ENCODE results near the gene SLC35B1.

Gene SLC35B1

GRCh38 chr17:49687878-49688491, 19.8 kb downstream of the SLC35B1 start:
- no peak overlapping the region for H3K4me3 ChIP-seq (ENCODE audit: insufficient read length, low read depth)
- H3K9me3 ChIP-seq (ENCODE audit: insufficient read depth, low read length) = no peaks in the 10 kb centered on the region
- DNase-seq (ENCODE audit: low read depth, low spot score) = no peak
- TF ChIP-seq YY1 (IDR thresholded peaks at IDR 0.05; ENCODE audit: insufficient read depth, insufficient read length) (no peak), ZNF274 (IDR thresholded peaks at IDR 0.05; ENCODE audit: low read depth, low read length) (no peak), SUZ12 (IDR thresholded peaks at IDR 0.05; ENCODE audit: extremely low read depth, insufficient read depth, insufficient read length) (no peak)
- no peaks in the 10 kb centered on the region for H3K36me3 ChIP-seq (ENCODE audit: insufficient read depth, insufficient read length, low read length)
- no peak overlapping the region for H3K9ac ChIP-seq (ENCODE audit: insufficient read length, low read depth)
- no peaks in the 10 kb centered on the region for H3K27me3 ChIP-seq (ENCODE audit: insufficient read depth, insufficient read length)
- peaks cover 3% of the 10 kb centered on the region for H3K4me1 ChIP-seq (ENCODE audit: insufficient read depth, insufficient read length)

GRCh38 chr17:49681106-49681979, 26.4 kb downstream of the SLC35B1 start:
- no peaks in the 10 kb centered on the region for H3K4me1 ChIP-seq (ENCODE audit: insufficient read depth, insufficient read length)
- no peak overlapping the region for H3K9ac ChIP-seq (ENCODE audit: insufficient read length, low read depth)
- TF ChIP-seq ZNF274 (IDR thresholded peaks at IDR 0.05; ENCODE audit: low read depth, low read length) = no peak
- H3K36me3 ChIP-seq (ENCODE audit: insufficient read depth, insufficient read length, low read length) = no peaks in the 10 kb centered on the region
- H3K4me3 ChIP-seq (ENCODE audit: insufficient read length, low read depth) = no peak overlapping the region
- H3K9me3 ChIP-seq (ENCODE audit: insufficient read depth, low read length) = peaks cover 5% of the 10 kb centered on the region; the same call in 1 of the 2 replicates
- no peaks in the 10 kb centered on the region for H3K27me3 ChIP-seq (ENCODE audit: insufficient read depth, insufficient read length)
- DNase-seq (ENCODE audit: low read depth, low spot score) = no peak

DNA sequence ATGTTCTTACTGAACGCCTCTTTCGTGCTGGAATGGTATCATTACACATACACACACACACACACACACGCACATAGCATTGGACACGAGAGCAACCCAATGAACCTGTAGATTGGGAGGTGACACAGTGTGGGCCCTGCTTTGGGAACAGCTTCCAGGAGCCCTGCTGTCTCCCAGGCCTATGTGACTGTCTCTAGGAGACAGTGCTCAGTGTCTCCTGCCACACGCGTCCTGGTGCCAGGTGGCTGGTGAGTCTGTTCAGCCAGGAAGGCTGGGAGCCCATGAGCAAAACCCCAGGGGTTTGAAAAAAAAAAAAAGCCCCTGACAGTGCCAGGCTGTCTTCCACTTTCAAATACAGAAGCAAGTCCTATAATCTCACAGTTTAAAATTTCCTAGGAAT, 27.4 kb downstream of the SLC35B1 start:
- H3K36me3 ChIP-seq (ENCODE audit: insufficient read depth, insufficient read length, low read length) = peaks cover 2% of the 10 kb centered on the region
- peaks cover 5% of the 10 kb centered on the region; the same call in 1 of the 2 replicates for H3K9me3 ChIP-seq (ENCODE audit: insufficient read depth, low read length)

GRCh38 chr17:49677933-49678847, 29.6 kb downstream of the SLC35B1 start, which contains the start of gene SPOP:
SPOP (minus strand) TSS chr17:49678097; CDS start chr17:49622810, 55,287 bp downstream.
- Histone ChIP-seq H3K27me3 (ENCODE audit: insufficient read depth, insufficient read length) (no peaks in the 10 kb centered on the region), H3K9me3 (ENCODE audit: insufficient read depth, low read length) (peaks cover 5% of the 10 kb centered on the region; the same call in 1 of the 2 replicates), H3K36me3 (ENCODE audit: insufficient read depth, insufficient read length, low read length) (peaks cover 11% of the 10 kb centered on the region), H3K9ac (ENCODE audit: insufficient read length, low read depth) (peak within 1 kb of the TSS; percentile 86), H3K4me3 (ENCODE audit: insufficient read length, low read depth) (peak within 1 kb of the TSS; percentile 48), H3K4me1 (ENCODE audit: insufficient read depth, insufficient read length) (no peaks in the 10 kb centered on the region)
- TF ChIP-seq SUZ12 (IDR thresholded peaks at IDR 0.05; ENCODE audit: extremely low read depth, insufficient read depth, insufficient read length) (no peak), YY1 (IDR thresholded peaks at IDR 0.05; ENCODE audit: insufficient read depth, insufficient read length) (no peak), ZNF274 (IDR thresholded peaks at IDR 0.05; ENCODE audit: low read depth, low read length) (no peak)
- DNase-seq (ENCODE audit: low read depth, low spot score) = peak; percentile 96

More for the DNA sequence above, 27.4 kb downstream of the SLC35B1 start:
- no peak overlapping the region for H3K9ac ChIP-seq (ENCODE audit: insufficient read length, low read depth)
- H3K27me3 ChIP-seq (ENCODE audit: insufficient read depth, insufficient read length) = no peaks in the 10 kb centered on the region
- TF ChIP-seq ZNF274 (IDR thresholded peaks at IDR 0.05; ENCODE audit: low read depth, low read length) (no peak), YY1 (IDR thresholded peaks at IDR 0.05; ENCODE audit: insufficient read depth, insufficient read length) (no peak), SUZ12 (IDR thresholded peaks at IDR 0.05; ENCODE audit: extremely low read depth, insufficient read depth, insufficient read length) (no peak)
- H3K4me3 ChIP-seq (ENCODE audit: insufficient read length, low read depth) = no peak overlapping the region
- no peak for DNase-seq (ENCODE audit: low read depth, low spot score)
- H3K4me1 ChIP-seq (ENCODE audit: insufficient read depth, insufficient read length) = no peaks in the 10 kb centered on the region

GRCh38 chr17:49677134-49677932, 30.4 kb downstream of the SLC35B1 start:
- Histone ChIP-seq H3K36me3 (ENCODE audit: insufficient read depth, insufficient read length, low read length) (peaks cover 11% of the 10 kb centered on the region), H3K9me3 (ENCODE audit: insufficient read depth, low read length) (peaks cover 5% of the 10 kb centered on the region; the same call in 1 of the 2 replicates), H3K4me3 (ENCODE audit: insufficient read length, low read depth) (peak overlapping the region; percentile 48), H3K9ac (ENCODE audit: insufficient read length, low read depth) (peak overlapping the region; percentile 86), H3K4me1 (ENCODE audit: insufficient read depth, insufficient read length) (no peaks in the 10 kb centered on the region), H3K27me3 (ENCODE audit: insufficient read depth, insufficient read length) (no peaks in the 10 kb centered on the region)
- peak; percentile 81 for DNase-seq (ENCODE audit: low read depth, low spot score)
- TF ChIP-seq SUZ12 (IDR thresholded peaks at IDR 0.05; ENCODE audit: extremely low read depth, insufficient read depth, insufficient read length) (no peak), YY1 (IDR thresholded peaks at IDR 0.05; ENCODE audit: insufficient read depth, insufficient read length) (no peak), ZNF274 (IDR thresholded peaks at IDR 0.05; ENCODE audit: low read depth, low read length) (no peak)

- Histone ChIP-seq H3K36me3 (ENCODE audit: insufficient read depth, insufficient read length, low read length) (peaks cover 11% of the 10 kb centered on the region), H3K9ac (ENCODE audit: insufficient read length, low read depth) (peak overlapping the region; percentile 86), H3K9me3 (ENCODE audit: insufficient read depth, low read length) (peaks cover 5% of the 10 kb centered on the region; the same call in 1 of the 2 replicates), H3K4me1 (ENCODE audit: insufficient read depth, insufficient read length) (no peaks in the 10 kb centered on the region), H3K4me3 (ENCODE audit: insufficient read length, low read depth) (peak overlapping the region; percentile 48), H3K27me3 (ENCODE audit: insufficient read depth, insufficient read length) (no peaks in the 10 kb centered on the region)
- DNase-seq (ENCODE audit: low read depth, low spot score) = no peak
- TF ChIP-seq SUZ12 (IDR thresholded peaks at IDR 0.05; ENCODE audit: extremely low read depth, insufficient read depth, insufficient read length) (no peak), YY1 (IDR thresholded peaks at IDR 0.05; ENCODE audit: insufficient read depth, insufficient read length) (no peak), ZNF274 (IDR thresholded peaks at IDR 0.05; ENCODE audit: low read depth, low read length) (no peak)
Measured at GRCh38 chr17:49676276-49676868, 31.4 kb downstream of the SLC35B1 start.

All from NT2/D1 (cell line).